ENCODE results near the gene ANO1.

Gene ANO1

DNA sequence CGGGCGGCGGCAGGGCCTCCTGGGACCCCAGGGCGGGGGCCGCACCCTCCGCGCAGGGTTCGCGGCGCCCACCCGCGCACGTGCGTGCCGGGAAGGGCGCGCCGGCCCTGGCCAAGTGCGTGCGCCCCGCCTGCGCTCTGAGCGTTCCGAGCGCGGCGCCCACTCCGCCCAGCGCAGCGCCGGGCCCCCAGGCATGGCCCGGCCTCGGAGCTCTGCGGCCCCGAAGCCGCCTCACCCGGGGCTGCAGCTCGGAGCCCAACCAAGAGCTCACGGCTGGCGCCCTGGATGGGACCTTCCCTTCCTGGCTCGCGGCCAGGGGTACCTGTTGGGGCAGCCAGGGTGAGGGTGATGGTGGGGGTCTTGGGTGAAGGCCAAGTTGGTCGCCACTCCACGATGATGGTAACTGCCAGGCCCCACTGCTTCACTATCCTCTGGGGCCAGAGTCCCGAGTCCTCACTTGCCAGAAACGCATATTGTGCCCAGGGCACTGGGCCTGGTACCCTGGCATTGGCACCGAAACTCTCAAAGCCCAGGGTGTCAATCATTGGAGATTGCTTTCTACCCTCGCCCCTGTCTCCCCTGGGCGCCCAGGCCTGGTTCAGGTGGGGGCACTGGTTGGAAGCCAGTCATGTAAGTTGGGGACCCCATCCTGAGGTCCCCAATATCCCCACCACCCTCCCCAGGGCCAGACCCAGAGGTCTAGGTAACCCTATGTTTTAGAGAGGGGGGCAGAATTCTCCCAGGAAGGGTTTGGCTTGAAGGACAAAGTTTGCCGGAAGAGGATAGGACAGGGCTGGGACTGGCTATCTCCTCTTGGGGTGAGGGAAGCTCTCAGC lies 882 bp downstream of the ANO1 start:
- TF ChIP-seq, protein P1, sequence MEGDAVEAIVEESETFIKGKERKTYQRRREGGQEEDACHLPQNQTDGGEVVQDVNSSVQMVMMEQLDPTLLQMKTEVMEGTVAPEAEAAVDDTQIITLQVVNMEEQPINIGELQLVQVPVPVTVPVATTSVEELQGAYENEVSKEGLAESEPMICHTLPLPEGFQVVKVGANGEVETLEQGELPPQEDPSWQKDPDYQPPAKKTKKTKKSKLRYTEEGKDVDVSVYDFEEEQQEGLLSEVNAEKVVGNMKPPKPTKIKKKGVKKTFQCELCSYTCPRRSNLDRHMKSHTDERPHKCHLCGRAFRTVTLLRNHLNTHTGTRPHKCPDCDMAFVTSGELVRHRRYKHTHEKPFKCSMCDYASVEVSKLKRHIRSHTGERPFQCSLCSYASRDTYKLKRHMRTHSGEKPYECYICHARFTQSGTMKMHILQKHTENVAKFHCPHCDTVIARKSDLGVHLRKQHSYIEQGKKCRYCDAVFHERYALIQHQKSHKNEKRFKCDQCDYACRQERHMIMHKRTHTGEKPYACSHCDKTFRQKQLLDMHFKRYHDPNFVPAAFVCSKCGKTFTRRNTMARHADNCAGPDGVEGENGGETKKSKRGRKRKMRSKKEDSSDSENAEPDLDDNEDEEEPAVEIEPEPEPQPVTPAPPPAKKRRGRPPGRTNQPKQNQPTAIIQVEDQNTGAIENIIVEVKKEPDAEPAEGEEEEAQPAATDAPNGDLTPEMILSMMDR (IDR thresholded peaks at IDR 0.05): no peak

DNA sequence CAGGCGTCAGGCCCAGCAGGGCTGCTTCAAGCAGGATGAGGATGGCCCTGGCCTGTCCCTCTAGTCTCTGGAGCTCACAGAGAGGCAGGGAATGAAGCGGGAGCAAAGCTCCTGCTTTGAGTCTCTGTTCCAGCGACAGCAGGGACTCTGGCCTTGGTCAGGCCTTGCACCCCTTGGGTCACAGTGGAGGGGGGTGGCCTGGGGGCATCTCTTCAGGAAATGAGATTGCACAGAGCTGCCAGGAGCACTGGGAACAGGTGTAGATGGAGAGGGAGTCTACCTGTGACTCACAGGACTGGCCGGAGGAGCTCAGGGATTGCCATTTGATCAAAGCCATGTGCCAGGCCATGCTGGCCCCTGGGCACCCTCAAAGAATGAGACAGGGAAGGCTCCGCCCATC lies 1.6 kb downstream of the ANO1 start:
- TF ChIP-seq, protein P1 (IDR thresholded peaks at IDR 0.05): no peak

DNA sequence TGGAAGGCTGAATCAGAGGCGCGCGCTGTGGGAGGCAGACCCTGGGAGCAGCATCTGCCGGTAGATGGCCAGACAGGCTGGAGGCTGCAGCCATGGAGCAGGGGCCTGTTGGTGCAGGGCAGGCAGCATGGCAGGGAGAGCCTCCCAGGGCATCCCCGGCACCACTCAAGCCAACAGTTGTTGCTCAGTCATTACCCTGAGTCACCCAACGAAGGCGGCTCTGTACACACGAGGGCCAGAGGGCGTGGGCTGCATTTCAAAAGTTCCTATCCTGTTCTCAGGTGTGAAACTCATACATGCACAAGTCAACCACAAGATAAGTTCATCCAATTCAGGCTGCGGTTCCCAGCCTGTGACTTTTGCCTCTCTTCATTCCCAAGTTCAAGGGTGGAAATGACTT lies 2.6 kb downstream of the ANO1 start:
- TF ChIP-seq, protein P1 (IDR thresholded peaks at IDR 0.05): no peak

DNA sequence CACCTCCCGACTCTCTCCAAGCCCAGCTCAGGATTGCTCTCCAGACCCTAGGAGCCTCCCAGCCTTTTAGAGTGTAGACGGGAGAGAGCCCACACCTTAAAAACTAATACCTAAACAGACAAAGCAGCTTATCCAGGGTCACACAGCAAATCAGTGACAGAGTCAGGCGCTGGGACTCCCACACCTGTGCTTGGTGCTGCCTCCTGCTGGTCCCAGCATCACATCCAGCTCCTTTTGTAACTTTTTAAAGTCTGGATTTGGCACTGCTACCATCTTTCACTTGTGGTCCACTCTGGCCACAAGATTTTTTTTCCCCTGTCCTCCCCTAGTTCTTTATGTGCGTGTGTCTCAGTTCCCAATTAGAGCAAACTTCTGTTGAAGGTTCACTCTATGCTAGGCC lies 4.7 kb downstream of the ANO1 start:
- TF ChIP-seq, protein P1 (IDR thresholded peaks at IDR 0.05): peak; percentile 38; the same call in 1 of the 2 replicates

DNA sequence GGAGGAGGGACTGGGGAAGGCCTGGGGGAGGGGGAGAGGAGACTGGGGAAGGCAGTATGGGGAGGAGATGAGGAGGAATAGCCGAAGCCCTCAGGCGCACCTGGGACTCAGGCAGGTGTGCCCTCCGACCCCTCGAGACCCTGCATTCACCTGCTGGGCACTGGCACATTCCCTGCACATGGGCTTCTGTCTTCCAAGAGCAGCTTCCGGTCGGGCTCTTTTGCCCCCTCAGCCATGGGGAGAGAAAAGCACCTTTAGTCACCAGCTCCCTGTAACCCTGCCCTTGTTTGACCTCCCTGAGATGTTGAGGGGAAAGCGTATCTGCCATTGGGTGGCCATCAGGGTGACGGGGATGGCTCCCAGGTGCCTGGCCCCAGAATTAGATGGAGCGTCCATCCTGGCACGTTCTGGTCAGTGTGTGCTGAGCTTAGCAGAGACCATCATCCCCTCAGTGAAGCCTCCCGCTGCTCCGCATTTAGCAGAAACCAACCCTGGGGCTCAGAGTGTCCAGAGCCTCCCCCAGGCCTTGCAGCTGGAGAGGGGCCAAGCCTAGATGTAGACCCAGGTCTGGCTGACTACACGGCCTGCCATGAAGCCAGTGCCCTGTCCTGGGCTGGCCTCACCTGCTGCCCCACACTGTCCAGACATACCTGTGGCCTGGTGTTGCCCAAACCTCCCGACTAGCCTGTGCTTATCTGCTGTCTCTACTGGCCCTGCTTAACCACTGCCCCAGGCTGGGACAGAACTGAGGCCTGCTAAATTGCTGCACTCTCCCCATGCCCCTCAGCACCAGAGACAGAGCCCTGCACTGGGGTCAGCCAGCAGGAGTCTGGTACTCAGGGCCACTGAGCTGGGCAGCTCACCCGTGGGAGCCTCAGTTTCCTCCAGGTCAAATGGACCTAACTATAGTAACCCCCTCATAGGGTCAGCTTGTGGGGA lies 6.2 kb downstream of the ANO1 start:
- TF ChIP-seq, protein P1 (IDR thresholded peaks at IDR 0.05): no peak

- TF ChIP-seq, protein P1 (IDR thresholded peaks at IDR 0.05): no peak
These were observed 8.0 kb downstream of the ANO1 start for GRCh38 chr11:70085815-70086769.
